HT1080 (cell line): ENCODE measurements around the gene LTC4S. TPM values are rescaled to one million over a fixed set of nuclear protein-coding genes. Genes with fewer than 3 reads are reported as not detected.
"Not testable (repeated sequence)": the region's sequence is repeated elsewhere in the genome, so short reads cannot be mapped to it uniquely, and the experiment has no call there.

ENCODE experiments used
- DNase-seq: peaks from one replicate; pipeline ENCODE4 v3.0.0-alpha.2; 2015; ENCODE audit warnings: low read depth
- total RNA-seq: library from RNA; depleted of rRNA; stranded (reverse); fragments of >200 nt; shearing (Covaris generic); gene quantifications from 2 replicates; pipeline ENCODE4 v1.2.3, GENCODE V29; 2014

LTC4S gene
- total RNA-seq, 1 experiment from 2014 or later, result not detected

GRCh38 chr5:179769271-179769670 is 24.5 kb upstream of the LTC4S start:
- no peak for DNase-seq

GRCh38 chr5:179769796-179770195 is 24.0 kb upstream of the LTC4S start:
- DNase-seq, result no peak

GRCh38 chr5:179771311-179771895 is 22.4 kb upstream of the LTC4S start:
- DNase-seq, result no peak

- no peak for DNase-seq
Measured at GRCh38 chr5:179772351-179772750, 21.4 kb upstream of the LTC4S start.

GRCh38 chr5:179773686-179774040 is 20.1 kb upstream of the LTC4S start:
- DNase-seq, result no peak

- no peak for DNase-seq
Measured at GRCh38 chr5:179774442-179774841, 19.3 kb upstream of the LTC4S start.

- no peak for DNase-seq
Measured at GRCh38 chr5:179776411-179776938, 17.3 kb upstream of the LTC4S start.

GRCh38 chr5:179777456-179777855 is 16.3 kb upstream of the LTC4S start:
- DNase-seq, result no peak

- no peak for DNase-seq
Measured at GRCh38 chr5:179777909-179778308, 15.9 kb upstream of the LTC4S start.

GRCh38 chr5:179778591-179778990 is 15.2 kb upstream of the LTC4S start:
- DNase-seq, result no peak

- no peak for DNase-seq
Measured at GRCh38 chr5:179779826-179780225, 14.0 kb upstream of the LTC4S start.

- no peak for DNase-seq
Measured at GRCh38 chr5:179780362-179780761, 13.4 kb upstream of the LTC4S start.

- no peak for DNase-seq
Measured at GRCh38 chr5:179781846-179782245, 11.9 kb upstream of the LTC4S start.

- no peak for DNase-seq
Measured at GRCh38 chr5:179783128-179783527, 10.7 kb upstream of the LTC4S start.

- no peak for DNase-seq
Measured at GRCh38 chr5:179786861-179787260, 6.9 kb upstream of the LTC4S start.

GRCh38 chr5:179788193-179788854 is 5.5 kb upstream of the LTC4S start:
- no peak for DNase-seq

- not testable (repeated sequence) for DNase-seq
Measured at GRCh38 chr5:179789278-179789677, 4.5 kb upstream of the LTC4S start.

GRCh38 chr5:179791881-179792611 is 1.7 kb upstream of the LTC4S start:
- no peak for DNase-seq

GRCh38 chr5:179792612-179793467 is 946 bp upstream of the LTC4S start:
- no peak for DNase-seq

GRCh38 chr5:179794171-179794570 is 385 bp downstream of the LTC4S start:
- no peak for DNase-seq

- DNase-seq, result no peak
Measured at GRCh38 chr5:179794575-179794974, 789 bp downstream of the LTC4S start.
